Suprapubic skin (tissue), 4 donors: ENCODE data around the gene MAPKAPK2. TPM values are rescaled to one million over a fixed set of nuclear protein-coding genes. Genes with fewer than 3 reads are reported as not detected.
A peak's percentile ranks its signal among the peaks of the same experiment; 100 is the strongest.

Experiments
- DNase-seq, 2 donors: peaks; one replicate each; pipeline ENCODE4 v3.0.0-alpha.2; 2019; ENCODE audit warnings: low spot score in 2 of 2
- H3K27ac ChIP-seq: fragments of 200-600 bp; sonication (generic); one replicate; pipeline ENCODE4 v1.5.1; 2019
- H3K27me3 ChIP-seq: fragments of 200-600 bp; sonication (generic); one replicate; pipeline ENCODE4 v1.5.1; 2019
- H3K36me3 ChIP-seq: fragments of 200-600 bp; sonication (generic); one replicate; pipeline ENCODE4 v1.5.1; 2019
- H3K4me1 ChIP-seq: fragments of 200-600 bp; sonication (generic); one replicate; pipeline ENCODE4 v1.5.1; 2019
- H3K4me3 ChIP-seq: fragments of 200-600 bp; sonication (generic); one replicate; pipeline ENCODE4 v1.5.1; 2019; ENCODE audit warnings: mild to moderate bottlenecking
- H3K9me3 ChIP-seq: fragments of 200-600 bp; sonication (generic); one replicate; pipeline ENCODE4 v1.5.1; 2019
- CTCF ChIP-seq, 2 donors: fragments of 200-600 bp in 1 of 2; fragments of 450-650 bp in 1 of 2; sonication (generic) in 1 of 2; IDR thresholded peaks; one replicate each; pipeline ENCODE4 v1.5.1; 2016 to 2019; ENCODE audit warnings: antibody characterized with exemption in 2 of 2, mild to moderate bottlenecking in 1 of 2, moderate library complexity in 1 of 2
- EP300 ChIP-seq: sonication (generic); formaldehyde crosslinking; IDR thresholded peaks from one replicate; pipeline ENCODE4 v1.6.1; 2017; ENCODE audit warnings: antibody characterized with exemption
- POLR2A ChIP-seq, 2 donors: fragments of 450-650 bp; IDR thresholded peaks; one replicate each; pipeline ENCODE4 v1.6.1; 2017; ENCODE audit warnings: antibody characterized with exemption in 2 of 2, mild to moderate bottlenecking in 2 of 2, moderate library complexity in 2 of 2
- POLR2AphosphoS5 ChIP-seq, 3 donors: sonication (generic); formaldehyde crosslinking; IDR thresholded peaks; one replicate each; pipeline ENCODE4 v1.6.1; 2017; ENCODE audit warnings: antibody characterized with exemption in 3 of 3
- WGBS: methylation state at CpG from one replicate; pipeline ENCODE4 v1.1.5; 2018; 5-methylcytosine and 5-hydroxymethylcytosine counted together
- total RNA-seq, 4 donors: library from RNA; depleted of rRNA; stranded (reverse); fragments of >200 nt; gene quantifications; one replicate each; pipeline ENCODE4 v1.1.0, GENCODE V29; 2016

Gene MAPKAPK2
- total RNA-seq, 4 donors from 2014 or later: 38.0 to 72.3 (median 62.4) TPM

GRCh38 chr1:206721454-206721853, 36.7 kb downstream of the MAPKAPK2 start:
- no peaks in the 10 kb centered on the region for H3K27me3 ChIP-seq
- WGBS: 76% methylated on average over 1 of the region's 1 CpG
- no peak overlapping the region for H3K27ac ChIP-seq
- no peaks in the 10 kb centered on the region for H3K36me3 ChIP-seq
- no peak for DNase-seq
- H3K4me1 ChIP-seq: peaks cover 49% of the 10 kb centered on the region
- no peak overlapping the region for H3K4me3 ChIP-seq
- H3K9me3 ChIP-seq: no peaks in the 10 kb centered on the region
- no peak for TF ChIP-seq POLR2AphosphoS5 (IDR thresholded peaks at IDR 0.05)

GRCh38 chr1:206722751-206723461, 38.2 kb downstream of the MAPKAPK2 start:
- Histone ChIP-seq H3K9me3 (no peaks in the 10 kb centered on the region), H3K4me1 (peaks cover 42% of the 10 kb centered on the region), H3K36me3 (no peaks in the 10 kb centered on the region), H3K4me3 (no peak overlapping the region), H3K27me3 (no peaks in the 10 kb centered on the region), H3K27ac (peak overlapping the region; percentile 73)
- WGBS: 82% methylated on average over 10 of the region's 17 CpGs
- peak in 1 of 2 donors; percentile 60 for DNase-seq
- TF ChIP-seq POLR2AphosphoS5 (IDR thresholded peaks at IDR 0.05): no peak
- TF ChIP-seq POLR2A (IDR thresholded peaks at IDR 0.05): no peak
- TF ChIP-seq EP300: no peak
- no peak for TF ChIP-seq CTCF (IDR thresholded peaks at IDR 0.05)

GRCh38 chr1:206723462-206723804, 38.7 kb downstream of the MAPKAPK2 start:
- Histone ChIP-seq H3K4me1 (peaks cover 48% of the 10 kb centered on the region), H3K27ac (peak overlapping the region; percentile 73), H3K27me3 (no peaks in the 10 kb centered on the region), H3K36me3 (no peaks in the 10 kb centered on the region), H3K4me3 (no peak overlapping the region), H3K9me3 (no peaks in the 10 kb centered on the region)
- TF ChIP-seq POLR2A (IDR thresholded peaks at IDR 0.05) (no peak), EP300 (no peak), CTCF (IDR thresholded peaks at IDR 0.05) (no peak), POLR2AphosphoS5 (IDR thresholded peaks at IDR 0.05) (no peak)
- DNase-seq: peak in 1 of 2 donors; percentile 59
- no CpG with 5 or more reads among the region's 4 CpGs for WGBS

GRCh38 chr1:206723805-206724472, 39.2 kb downstream of the MAPKAPK2 start:
- H3K36me3 ChIP-seq: peaks cover 4% of the 10 kb centered on the region
- H3K27me3 ChIP-seq: no peaks in the 10 kb centered on the region
- TF ChIP-seq POLR2A (IDR thresholded peaks at IDR 0.05) (no peak), EP300 (no peak), POLR2AphosphoS5 (IDR thresholded peaks at IDR 0.05) (no peak), CTCF (IDR thresholded peaks at IDR 0.05) (no peak)
- peaks cover 48% of the 10 kb centered on the region for H3K4me1 ChIP-seq
- no peaks in the 10 kb centered on the region for H3K9me3 ChIP-seq
- H3K27ac ChIP-seq: peak overlapping the region; percentile 73
- peak in 1 of 2 donors; percentile 70 for DNase-seq
- H3K4me3 ChIP-seq: no peak overlapping the region
- 44% methylated on average over 11 of the region's 12 CpGs for WGBS

GRCh38 chr1:206725109-206725963, 40.6 kb downstream of the MAPKAPK2 start:
- H3K36me3 ChIP-seq: peaks cover 18% of the 10 kb centered on the region
- peak in 1 of 2 donors; percentile 47 for DNase-seq
- no peaks in the 10 kb centered on the region for H3K9me3 ChIP-seq
- H3K4me1 ChIP-seq: peaks cover 48% of the 10 kb centered on the region
- no peak overlapping the region for H3K4me3 ChIP-seq
- 76% methylated on average over 9 of the region's 9 CpGs for WGBS
- H3K27ac ChIP-seq: no peak overlapping the region
- no peaks in the 10 kb centered on the region for H3K27me3 ChIP-seq
- no peak for TF ChIP-seq POLR2A (IDR thresholded peaks at IDR 0.05)
- TF ChIP-seq POLR2AphosphoS5 (IDR thresholded peaks at IDR 0.05): no peak
- peak in 1 of 2 donors; percentile 53 for TF ChIP-seq CTCF (IDR thresholded peaks at IDR 0.05)
